Chondrocyte (in vitro differentiated cells): Measurements from ENCODE around the gene ARHGAP24. TPM values are rescaled to one million over a fixed set of nuclear protein-coding genes. Genes with fewer than 3 reads are reported as not detected.

Experiments used
- DNase-seq: peaks from one replicate; pipeline ENCODE4 v3.0.0; 2021; ENCODE audit warnings: mixed read lengths, low spot score
- H3K27ac Mint-ChIP-seq: one replicate; pipeline ENCODE4 v1.8.0; 2021; ENCODE audit warnings: mild to moderate bottlenecking, moderate library complexity, mixed read lengths; ENCODE audit not compliant: unreplicated experiment
- H3K27me3 Mint-ChIP-seq: 2 replicates; pipeline ENCODE4 v1.8.0; 2021; ENCODE audit warnings: low read depth, mixed read lengths
- H3K36me3 Mint-ChIP-seq: 2 replicates; pipeline ENCODE4 v1.8.0; 2021; ENCODE audit warnings: low read depth, mixed read lengths
- H3K4me1 Mint-ChIP-seq: 2 replicates; pipeline ENCODE4 v1.8.0; 2021; ENCODE audit warnings: low read depth, mild to moderate bottlenecking, mixed read lengths
- H3K4me3 Mint-ChIP-seq: one replicate; pipeline ENCODE4 v1.8.0; 2021; ENCODE audit warnings: mild to moderate bottlenecking, moderate library complexity, mixed read lengths; ENCODE audit not compliant: unreplicated experiment
- H3K9me3 Mint-ChIP-seq: 2 replicates; pipeline ENCODE4 v1.8.0; 2021; ENCODE audit warnings: low read depth, mixed read lengths
- CTCF ChIP-seq: fragments of 200-600 bp; sonication (generic); IDR thresholded peaks from 2 replicates; pipeline ENCODE4 v1.5.0; 2021; ENCODE audit warnings: antibody characterized with exemption, mild to moderate bottlenecking, moderate library complexity
- total RNA-seq: library from RNA; stranded (reverse); gene quantifications from 3 replicates; pipeline ENCODE4 v1.2.1, GENCODE V29; 2021

The ARHGAP24 gene
- total RNA-seq, 1 donor from 2014 or later = 22.0 TPM

GRCh38 chr4:86036736-86037135 lies 561.8 kb downstream of the ARHGAP24 start:
- H3K27ac Mint-ChIP-seq = peak overlapping the region; percentile 87
- H3K9me3 Mint-ChIP-seq = peaks cover 6% of the 10 kb centered on the region
- no peak for DNase-seq
- peaks cover 10% of the 10 kb centered on the region for H3K36me3 Mint-ChIP-seq
- H3K4me3 Mint-ChIP-seq = peak overlapping the region; percentile 8
- H3K4me1 Mint-ChIP-seq = peaks cover 61% of the 10 kb centered on the region
- no peak for TF ChIP-seq CTCF
- H3K27me3 Mint-ChIP-seq = no peaks in the 10 kb centered on the region

GRCh38 chr4:86038037-86038436 lies 563.1 kb downstream of the ARHGAP24 start:
- no peak for DNase-seq
- Mint-ChIP-seq H3K36me3 (peaks cover 10% of the 10 kb centered on the region), H3K9me3 (peaks cover 6% of the 10 kb centered on the region), H3K27ac (no peak overlapping the region), H3K4me3 (no peak overlapping the region), H3K27me3 (no peaks in the 10 kb centered on the region), H3K4me1 (peaks cover 48% of the 10 kb centered on the region)
- TF ChIP-seq CTCF = no peak

GRCh38 chr4:86043755-86044592 lies 569.0 kb downstream of the ARHGAP24 start:
- Mint-ChIP-seq H3K4me3 (no peak overlapping the region), H3K27ac (no peak overlapping the region)

GRCh38 chr4:86044593-86044985 lies 569.6 kb downstream of the ARHGAP24 start:
- Mint-ChIP-seq H3K27me3 (no peaks in the 10 kb centered on the region), H3K36me3 (peaks cover 10% of the 10 kb centered on the region), H3K4me1 (peaks cover 4% of the 10 kb centered on the region), H3K27ac (no peak overlapping the region), H3K9me3 (peaks cover 6% of the 10 kb centered on the region), H3K4me3 (no peak overlapping the region)
- no peak for TF ChIP-seq CTCF
- no peak for DNase-seq

More at GRCh38 chr4:86043755-86044592, 569.0 kb downstream of the ARHGAP24 start:
- Mint-ChIP-seq H3K4me1 (peaks cover 4% of the 10 kb centered on the region), H3K9me3 (peaks cover 6% of the 10 kb centered on the region), H3K36me3 (peaks cover 10% of the 10 kb centered on the region), H3K27me3 (no peaks in the 10 kb centered on the region)
- no peak for DNase-seq
- peak; percentile 96 for TF ChIP-seq CTCF

GRCh38 chr4:86048426-86048825 lies 573.5 kb downstream of the ARHGAP24 start:
- Mint-ChIP-seq H3K27ac (no peak overlapping the region), H3K36me3 (no peaks in the 10 kb centered on the region), H3K4me3 (no peak overlapping the region), H3K27me3 (no peaks in the 10 kb centered on the region), H3K9me3 (no peaks in the 10 kb centered on the region), H3K4me1 (peaks cover 4% of the 10 kb centered on the region)
- TF ChIP-seq CTCF = no peak
- no peak for DNase-seq
